Measurements from ENCODE around the gene COL5A1.

The COL5A1 gene

GRCh38 chr9:134595014-134595413 is 46.6 kb upstream of the COL5A1 start:
- DNase-seq (ENCODE audit: extremely low spot score), result no peak
- POLR2A ChIA-PET, result no interaction called here
- no peak for TF ChIP-seq CTCF (IDR thresholded peaks at IDR 0.05; ENCODE audit: control extremely low read depth, extremely low read depth, low read depth, missing control alignments)
- CTCF ChIA-PET, result no interaction called here

- CTCF ChIA-PET, result no interaction called here
Observed at GRCh38 chr9:134597041-134597913, 44.3 kb upstream of the COL5A1 start.

GRCh38 chr9:134597957-134598883 is 43.4 kb upstream of the COL5A1 start:
- ChIA-PET CTCF (no interaction called here), POLR2A (no interaction called here)
- TF ChIP-seq CTCF (IDR thresholded peaks at IDR 0.05; ENCODE audit: control extremely low read depth, extremely low read depth, low read depth, missing control alignments), result no peak
- no peak for DNase-seq (ENCODE audit: extremely low spot score)

More at GRCh38 chr9:134597041-134597913, 44.3 kb upstream of the COL5A1 start:
- POLR2A ChIA-PET, result no interaction called here
- TF ChIP-seq CTCF (IDR thresholded peaks at IDR 0.05; ENCODE audit: control extremely low read depth, extremely low read depth, low read depth, missing control alignments), result no peak
- DNase-seq (ENCODE audit: extremely low spot score), result no peak

GRCh38 chr9:134598884-134599245 is 42.7 kb upstream of the COL5A1 start:
- ChIA-PET CTCF (no interaction called here), POLR2A (no interaction called here)
- TF ChIP-seq CTCF (IDR thresholded peaks at IDR 0.05; ENCODE audit: control extremely low read depth, extremely low read depth, low read depth, missing control alignments), result no peak
- DNase-seq (ENCODE audit: extremely low spot score), result no peak

- ChIA-PET CTCF (interaction anchor here (1.5 kb wide), 1 partner anchor 10 kb away, joined by 3 read pairs; no protein-coding TSS in a partner anchor), POLR2A (no interaction called here)
- no peak for TF ChIP-seq CTCF (IDR thresholded peaks at IDR 0.05; ENCODE audit: control extremely low read depth, extremely low read depth, low read depth, missing control alignments)
- DNase-seq (ENCODE audit: extremely low spot score), result no peak
Observed at GRCh38 chr9:134600371-134600770, 41.2 kb upstream of the COL5A1 start.

- no peak for DNase-seq (ENCODE audit: extremely low spot score)
- ChIA-PET POLR2A (no interaction called here), CTCF (interaction anchor here (1.5 kb wide), 1 partner anchor 9 kb away, joined by 3 read pairs; no protein-coding TSS in a partner anchor)
Observed at GRCh38 chr9:134600836-134601638, 40.6 kb upstream of the COL5A1 start.

More at GRCh38 chr9:134600836-134601638, 40.6 kb upstream of the COL5A1 start:
- TF ChIP-seq CTCF (IDR thresholded peaks at IDR 0.05; ENCODE audit: control extremely low read depth, extremely low read depth, low read depth, missing control alignments), result no peak
